ENCODE measurements around the gene B4GALT3. TPM values are rescaled to one million over a fixed set of nuclear protein-coding genes. Genes with fewer than 3 reads are reported as not detected.

B4GALT3 gene
- total and polyA plus RNA-seq, 2 donors (not counting 3 experiments of a cell fraction or from before 2014, with no cell fraction given): 39.5 to 60.4 TPM

DNA sequence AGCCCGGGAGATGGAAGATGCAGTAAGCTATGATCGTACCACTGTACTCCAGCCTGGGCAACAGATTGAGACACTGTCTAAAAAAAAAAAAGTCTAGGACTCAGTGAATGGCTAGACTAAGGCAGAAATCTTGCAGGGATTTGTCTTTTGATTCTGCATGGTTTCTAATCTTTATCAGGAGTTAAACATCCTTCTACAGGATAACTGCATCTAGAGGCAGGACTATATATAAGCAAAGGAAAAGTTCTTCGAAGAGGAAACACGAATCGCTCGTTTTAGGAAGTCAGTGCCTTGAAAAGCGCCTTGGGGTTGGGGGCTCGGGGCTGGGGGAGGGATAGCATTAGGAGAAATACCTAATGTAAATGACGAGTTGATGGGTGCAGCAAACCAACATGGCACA is 24.1 kb downstream of the B4GALT3 start:
- no peaks in the 10 kb centered on the region for H3K27me3 ChIP-seq (ENCODE audit: control insufficient read depth in 2 of 2, insufficient read depth in 2 of 2, low read length in 2 of 2)
- no peaks in the 10 kb centered on the region for H3K4me1 ChIP-seq (ENCODE audit: control insufficient read depth, extremely low read depth, insufficient read depth, low read length)
- DNase-seq (ENCODE audit: low read depth, low spot score) (no peak), FAIRE-seq (no peak)
- no peaks in the 10 kb centered on the region for H3K9me1 ChIP-seq (replicated peaks; ENCODE audit: control insufficient read depth, extremely low read depth, insufficient read depth, low read length)
- H3K9ac ChIP-seq (replicated peaks; ENCODE audit: extremely low read depth, insufficient read depth, low read length): no peak overlapping the region
- H3K36me3 ChIP-seq (ENCODE audit: control insufficient read depth in 2 of 2, extremely low read depth in 1 of 2, insufficient read depth in 2 of 2, low read length in 2 of 2): peaks cover 2 to 5% of the 10 kb centered on the region in 2 experiments
- BruUV-seq (replicated peaks): no TSS peak
- TF ChIP-seq MAX (IDR thresholded peaks at IDR 0.05; ENCODE audit: insufficient read depth, insufficient read length) (no peak), POLR2AphosphoS5 (IDR thresholded peaks at IDR 0.05; ENCODE audit: insufficient read depth, low read depth, low read length) (no peak), EZH2 (IDR thresholded peaks at IDR 0.05; ENCODE audit: borderline replicate concordance, low read depth, low read length, severe bottlenecking) (no peak), GATA2 (IDR thresholded peaks at IDR 0.05; ENCODE audit: insufficient read depth, insufficient read length, low read depth, low read length) (no peak), MYC (IDR thresholded peaks at IDR 0.05; ENCODE audit: low read depth, low read length) (no peak), POLR2A (IDR thresholded peaks at IDR 0.05; ENCODE audit: low read depth, low read length) (no peak), JUN (IDR thresholded peaks at IDR 0.05; ENCODE audit: borderline replicate concordance, insufficient read depth, insufficient read length, low read depth) (no peak), FOS (IDR thresholded peaks at IDR 0.05; ENCODE audit: borderline replicate concordance, insufficient read depth, low read length) (no peak)
- TF ChIP-seq, protein P1, sequence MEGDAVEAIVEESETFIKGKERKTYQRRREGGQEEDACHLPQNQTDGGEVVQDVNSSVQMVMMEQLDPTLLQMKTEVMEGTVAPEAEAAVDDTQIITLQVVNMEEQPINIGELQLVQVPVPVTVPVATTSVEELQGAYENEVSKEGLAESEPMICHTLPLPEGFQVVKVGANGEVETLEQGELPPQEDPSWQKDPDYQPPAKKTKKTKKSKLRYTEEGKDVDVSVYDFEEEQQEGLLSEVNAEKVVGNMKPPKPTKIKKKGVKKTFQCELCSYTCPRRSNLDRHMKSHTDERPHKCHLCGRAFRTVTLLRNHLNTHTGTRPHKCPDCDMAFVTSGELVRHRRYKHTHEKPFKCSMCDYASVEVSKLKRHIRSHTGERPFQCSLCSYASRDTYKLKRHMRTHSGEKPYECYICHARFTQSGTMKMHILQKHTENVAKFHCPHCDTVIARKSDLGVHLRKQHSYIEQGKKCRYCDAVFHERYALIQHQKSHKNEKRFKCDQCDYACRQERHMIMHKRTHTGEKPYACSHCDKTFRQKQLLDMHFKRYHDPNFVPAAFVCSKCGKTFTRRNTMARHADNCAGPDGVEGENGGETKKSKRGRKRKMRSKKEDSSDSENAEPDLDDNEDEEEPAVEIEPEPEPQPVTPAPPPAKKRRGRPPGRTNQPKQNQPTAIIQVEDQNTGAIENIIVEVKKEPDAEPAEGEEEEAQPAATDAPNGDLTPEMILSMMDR (IDR thresholded peaks at IDR 0.05; ENCODE audit: extremely low read depth in 1 of 2, insufficient read depth in 1 of 2, low read depth in 1 of 2, low read length in 2 of 2): no peak
- H3K79me2 ChIP-seq (ENCODE audit: control insufficient read depth, insufficient read depth, low read length): no peaks in the 10 kb centered on the region
- no peak overlapping the region for H3K27ac ChIP-seq (ENCODE audit: insufficient read depth, low read depth, low read length)
- peak overlapping the region in 2 of 3 experiments; percentile 52 to 77 for H3K4me3 ChIP-seq (replicated peaks in 1 of 3; ENCODE audit: insufficient read depth in 1 of 3, low read depth in 1 of 3, low read length in 3 of 3)
- dilution Hi-C loops (cut with MboI; ENCODE audit: extremely low pct_ligation_motif_present, low sequenced_read_pairs) (no loop called here), intact Hi-C loops (cut with micrococcal nuclease) (loop anchor here (1.0 kb wide), 1 partner anchor 34 kb away; no protein-coding TSS in a partner anchor)
- peak overlapping the region; percentile 52 for H3K4me2 ChIP-seq (ENCODE audit: insufficient read depth, low read length)
- ChIA-PET CTCF (interaction anchor here (0.7 to 2.7 kb wide), 6 partner anchors 11 to 132 kb away, joined by 3 to 14 read pairs (median 4); partner anchors contain the start of genes DEDD, F11R and PPOX), POLR2A (interaction anchor here (1.0 kb wide), 1 partner anchor 20 kb away, joined by 11 read pairs; the partner anchor contains the start of gene DEDD)
- no peaks in the 10 kb centered on the region for H4K20me1 ChIP-seq (replicated peaks; ENCODE audit: control insufficient read depth, extremely low read depth, insufficient read depth, low read length)
- peak overlapping the region; percentile 31 for H2AFZ ChIP-seq (ENCODE audit: low read depth, low read length)
- H3K9me3 ChIP-seq (replicated peaks; ENCODE audit: control insufficient read depth, insufficient read depth, low read length): no peaks in the 10 kb centered on the region
